GM12874 (cell line): ENCODE data around the gene BEAN1.

ENCODE experiments used
- TF ChIP-seq, protein P1 (sequence below): IDR thresholded peaks from 2 replicates; pipeline ENCODE4 v1.5.1; 2011; ENCODE audit warnings: low read depth, mild to moderate bottlenecking, control low read depth, low read length, moderate library complexity; ENCODE audit not compliant: insufficient read depth

Gene BEAN1

DNA sequence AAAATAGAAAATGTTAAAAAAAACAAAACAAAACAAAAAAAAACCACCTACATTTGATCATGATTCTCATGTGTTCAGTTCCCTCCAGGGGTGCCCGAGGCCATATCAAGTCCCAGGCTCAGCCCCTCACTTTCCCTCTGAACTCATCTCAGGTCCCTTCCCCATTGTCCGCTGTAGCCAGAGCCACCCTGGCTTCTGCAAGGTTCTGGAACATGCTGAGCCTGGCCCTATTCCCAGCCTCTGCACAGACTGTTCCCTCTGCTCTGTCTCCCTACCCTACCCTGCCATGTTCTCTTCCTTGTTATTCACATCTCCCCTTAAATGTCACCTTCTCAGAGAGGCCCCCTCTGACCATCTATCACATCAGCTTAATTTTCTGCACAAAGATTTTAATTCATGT, 75.9 kb downstream of the BEAN1 start:
- TF ChIP-seq, protein P1, sequence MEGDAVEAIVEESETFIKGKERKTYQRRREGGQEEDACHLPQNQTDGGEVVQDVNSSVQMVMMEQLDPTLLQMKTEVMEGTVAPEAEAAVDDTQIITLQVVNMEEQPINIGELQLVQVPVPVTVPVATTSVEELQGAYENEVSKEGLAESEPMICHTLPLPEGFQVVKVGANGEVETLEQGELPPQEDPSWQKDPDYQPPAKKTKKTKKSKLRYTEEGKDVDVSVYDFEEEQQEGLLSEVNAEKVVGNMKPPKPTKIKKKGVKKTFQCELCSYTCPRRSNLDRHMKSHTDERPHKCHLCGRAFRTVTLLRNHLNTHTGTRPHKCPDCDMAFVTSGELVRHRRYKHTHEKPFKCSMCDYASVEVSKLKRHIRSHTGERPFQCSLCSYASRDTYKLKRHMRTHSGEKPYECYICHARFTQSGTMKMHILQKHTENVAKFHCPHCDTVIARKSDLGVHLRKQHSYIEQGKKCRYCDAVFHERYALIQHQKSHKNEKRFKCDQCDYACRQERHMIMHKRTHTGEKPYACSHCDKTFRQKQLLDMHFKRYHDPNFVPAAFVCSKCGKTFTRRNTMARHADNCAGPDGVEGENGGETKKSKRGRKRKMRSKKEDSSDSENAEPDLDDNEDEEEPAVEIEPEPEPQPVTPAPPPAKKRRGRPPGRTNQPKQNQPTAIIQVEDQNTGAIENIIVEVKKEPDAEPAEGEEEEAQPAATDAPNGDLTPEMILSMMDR = no peak

- TF ChIP-seq, protein P1 = no peak
These were observed 76.5 kb downstream of the BEAN1 start for GRCh38 chr16:66503612-66504011.

DNA sequence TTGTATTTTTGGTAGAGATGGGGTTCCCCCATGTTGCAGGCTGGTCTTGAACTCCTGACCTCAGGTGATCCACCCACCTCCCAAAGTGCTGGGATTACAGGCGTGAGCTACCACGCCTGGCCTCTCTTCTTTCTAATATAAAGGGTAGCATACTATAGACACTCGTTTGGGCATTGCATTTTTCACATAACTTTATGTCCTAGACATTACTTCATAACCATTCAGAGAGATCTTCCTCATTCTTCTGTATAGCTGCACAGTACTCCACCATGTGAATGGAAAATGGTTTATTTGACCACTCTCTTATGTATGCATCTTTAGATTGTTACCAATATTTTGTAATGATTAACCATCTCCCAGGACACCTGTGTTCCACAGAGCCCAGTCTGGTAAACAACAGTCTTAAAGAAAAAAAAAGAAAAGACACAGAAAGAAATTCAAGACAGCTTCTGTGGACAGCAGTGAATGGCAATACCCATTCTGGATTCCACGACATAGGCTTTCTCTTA, 80.7 kb downstream of the BEAN1 start:
- TF ChIP-seq, protein P1 = no peak

- TF ChIP-seq, protein P1 = no peak
These were observed 81.3 kb downstream of the BEAN1 start for GRCh38 chr16:66508248-66508913.

DNA sequence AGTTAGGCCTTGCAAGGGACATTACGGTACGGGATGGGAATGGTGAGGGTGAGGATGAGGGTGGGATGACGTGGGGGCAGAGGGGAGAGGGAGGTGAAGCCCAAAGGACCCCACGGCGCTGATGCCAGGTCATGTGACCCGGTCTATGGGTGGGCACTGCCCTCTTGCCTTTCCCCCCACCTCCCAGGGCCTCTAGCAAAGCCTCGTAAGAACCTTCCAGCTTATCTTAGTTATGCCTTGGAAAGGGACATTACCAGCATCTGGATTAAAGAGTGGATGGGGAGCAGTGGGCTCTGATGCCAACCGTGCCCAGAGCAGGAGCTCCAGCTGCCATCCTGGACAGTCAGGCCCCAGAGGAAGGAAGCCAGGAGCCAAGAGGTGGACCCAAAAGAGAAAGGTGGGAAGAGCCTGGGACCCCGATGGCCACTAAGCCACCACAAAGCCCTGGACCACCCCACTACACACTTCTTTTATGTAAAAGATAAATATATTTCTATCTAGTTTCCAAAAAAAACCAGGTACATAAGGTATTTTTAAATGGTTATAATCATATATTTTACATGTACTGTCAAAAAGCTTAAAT, 81.9 kb downstream of the BEAN1 start:
- TF ChIP-seq, protein P1 = no peak

GRCh38 chr16:66509576-66509975, 82.5 kb downstream of the BEAN1 start:
- TF ChIP-seq, protein P1 = no peak

- TF ChIP-seq, protein P1 = no peak
These were observed 83.2 kb downstream of the BEAN1 start for GRCh38 chr16:66510298-66510697.
